Activated naive CD8-positive, alpha-beta T cell treated with anti-CD3 and anti-CD28 coated beads for 36 hours (primary cell): ENCODE data around the gene EXOC6. TPM values are rescaled to one million over a fixed set of nuclear protein-coding genes. Genes with fewer than 3 reads are reported as not detected.

ENCODE experiments used
- DNase-seq: peaks from one replicate; pipeline ENCODE4 v3.0.0; 2021
- H3K27ac Mint-ChIP-seq: one replicate; pipeline ENCODE4 v1.8.0; 2022; ENCODE audit warnings: mild to moderate bottlenecking, moderate library complexity, mixed read lengths
- H3K27me3 Mint-ChIP-seq: one replicate; pipeline ENCODE4 v1.8.0; 2022; ENCODE audit warnings: mild to moderate bottlenecking, mixed read lengths
- H3K36me3 Mint-ChIP-seq: one replicate; pipeline ENCODE4 v1.8.0; 2021; ENCODE audit warnings: mild to moderate bottlenecking, mixed read lengths
- H3K4me1 Mint-ChIP-seq: one replicate; pipeline ENCODE4 v1.8.0; 2021; ENCODE audit warnings: mixed read lengths
- H3K4me3 Mint-ChIP-seq: one replicate; pipeline ENCODE4 v1.8.0; 2022; ENCODE audit warnings: mild to moderate bottlenecking, moderate library complexity, mixed read lengths
- H3K9me3 Mint-ChIP-seq: one replicate; pipeline ENCODE4 v1.8.0; 2022; ENCODE audit warnings: mixed read lengths
- total RNA-seq, 2 experiments: library from RNA; stranded (reverse); gene quantifications; one replicate each; pipeline ENCODE4 v1.2.3, GENCODE V29; 2021

EXOC6 gene
- total RNA-seq, 2 experiments from 2014 or later = 11.9 to 12.4 TPM

GRCh38 chr10:93074147-93074596 is 225.9 kb downstream of the EXOC6 start:
- Mint-ChIP-seq H3K27ac (no peak overlapping the region), H3K36me3 (no peaks in the 10 kb centered on the region), H3K4me3 (peak overlapping the region; percentile 75), H3K4me1 (peaks cover 30% of the 10 kb centered on the region), H3K27me3 (peaks cover 93% of the 10 kb centered on the region), H3K9me3 (no peaks in the 10 kb centered on the region)
- DNase-seq = no peak

DNA sequence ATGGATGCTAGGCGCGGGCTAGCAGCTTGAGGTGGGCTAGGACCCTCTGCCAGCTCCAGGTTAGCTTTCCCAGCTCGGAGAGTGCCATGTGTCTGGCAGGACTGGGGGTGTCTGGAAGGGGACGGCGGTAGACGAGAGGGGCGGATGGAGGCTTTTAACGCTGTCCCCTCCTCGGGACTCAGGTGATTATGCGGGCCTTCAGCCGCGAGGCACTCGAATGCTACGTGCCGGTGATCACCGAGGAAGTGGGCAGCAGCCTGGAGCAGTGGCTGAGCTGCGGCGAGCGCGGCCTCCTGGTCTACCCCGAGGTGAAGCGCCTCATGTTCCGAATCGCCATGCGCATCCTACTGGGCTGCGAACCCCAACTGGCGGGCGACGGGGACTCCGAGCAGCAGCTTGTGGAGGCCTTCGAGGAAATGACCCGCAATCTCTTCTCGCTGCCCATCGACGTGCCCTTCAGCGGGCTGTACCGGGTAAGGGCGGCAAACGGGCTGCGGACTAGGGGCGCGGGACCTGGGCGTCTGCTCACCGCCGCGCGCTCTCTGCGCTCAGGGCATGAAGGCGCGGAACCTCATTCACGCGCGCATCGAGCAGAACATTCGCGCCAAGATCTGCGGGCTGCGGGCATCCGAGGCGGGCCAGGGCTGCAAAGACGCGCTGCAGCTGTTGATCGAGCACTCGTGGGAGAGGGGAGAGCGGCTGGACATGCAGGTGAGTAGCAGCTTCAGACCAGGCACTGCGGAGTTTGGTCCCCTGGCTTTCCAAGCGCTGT is 226.5 kb downstream of the EXOC6 start:
- Mint-ChIP-seq H3K4me1 (peaks cover 30% of the 10 kb centered on the region), H3K27me3 (peaks cover 95% of the 10 kb centered on the region), H3K27ac (no peak overlapping the region), H3K4me3 (peak overlapping the region; percentile 75), H3K9me3 (no peaks in the 10 kb centered on the region), H3K36me3 (no peaks in the 10 kb centered on the region)
- no peak for DNase-seq

DNA sequence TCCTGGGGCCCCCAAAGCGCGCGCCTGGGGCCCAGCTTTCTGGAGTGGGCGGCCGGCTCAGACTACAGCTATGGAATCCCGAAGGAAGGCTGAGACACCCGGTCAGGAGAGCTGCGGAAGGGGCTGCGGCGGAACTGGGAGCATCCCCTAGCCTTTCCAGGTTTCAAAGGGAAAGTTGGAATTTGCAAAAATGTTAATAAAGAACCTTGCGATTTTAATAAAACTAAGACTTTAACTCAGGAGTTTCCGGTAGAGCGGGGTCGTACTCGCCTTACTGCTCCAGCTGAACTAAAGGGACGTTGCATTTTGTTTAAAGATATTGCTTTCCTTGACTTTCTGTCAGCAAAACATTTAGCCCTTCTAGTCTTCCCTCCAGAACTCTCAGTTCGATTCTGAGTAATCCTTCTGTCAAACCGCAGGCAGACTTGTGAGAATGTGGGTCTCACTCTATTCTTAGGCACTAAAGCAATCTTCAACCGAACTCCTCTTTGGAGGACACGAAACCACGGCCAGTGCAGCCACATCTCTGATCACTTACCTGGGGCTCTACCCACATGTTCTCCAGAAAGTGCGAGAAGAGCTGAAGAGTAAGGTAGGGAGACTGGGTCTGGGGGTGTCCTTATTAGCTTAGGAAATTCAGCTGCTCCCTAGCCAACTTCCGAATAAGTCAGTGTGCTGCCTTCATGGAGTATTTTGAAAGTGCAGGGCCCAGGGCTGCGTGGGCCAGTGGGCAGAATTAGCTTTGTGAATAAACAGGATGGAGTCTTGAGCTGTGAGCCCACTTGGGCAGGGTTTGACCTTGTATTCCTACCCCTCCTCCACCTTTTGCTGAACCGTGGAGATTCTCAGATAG is 227.3 kb downstream of the EXOC6 start:
- H3K36me3 Mint-ChIP-seq = no peaks in the 10 kb centered on the region
- no peak for DNase-seq
- H3K27ac Mint-ChIP-seq = no peak overlapping the region

GRCh38 chr10:93076871-93077270 is 228.6 kb downstream of the EXOC6 start:
- Mint-ChIP-seq H3K27ac (no peak overlapping the region), H3K4me1 (peaks cover 31% of the 10 kb centered on the region), H3K9me3 (no peaks in the 10 kb centered on the region)

More for the DNA sequence above, 227.3 kb downstream of the EXOC6 start:
- H3K9me3 Mint-ChIP-seq = no peaks in the 10 kb centered on the region
- peaks cover 33% of the 10 kb centered on the region for H3K4me1 Mint-ChIP-seq
- H3K4me3 Mint-ChIP-seq = no peak overlapping the region
- peaks cover 93% of the 10 kb centered on the region for H3K27me3 Mint-ChIP-seq

DNA sequence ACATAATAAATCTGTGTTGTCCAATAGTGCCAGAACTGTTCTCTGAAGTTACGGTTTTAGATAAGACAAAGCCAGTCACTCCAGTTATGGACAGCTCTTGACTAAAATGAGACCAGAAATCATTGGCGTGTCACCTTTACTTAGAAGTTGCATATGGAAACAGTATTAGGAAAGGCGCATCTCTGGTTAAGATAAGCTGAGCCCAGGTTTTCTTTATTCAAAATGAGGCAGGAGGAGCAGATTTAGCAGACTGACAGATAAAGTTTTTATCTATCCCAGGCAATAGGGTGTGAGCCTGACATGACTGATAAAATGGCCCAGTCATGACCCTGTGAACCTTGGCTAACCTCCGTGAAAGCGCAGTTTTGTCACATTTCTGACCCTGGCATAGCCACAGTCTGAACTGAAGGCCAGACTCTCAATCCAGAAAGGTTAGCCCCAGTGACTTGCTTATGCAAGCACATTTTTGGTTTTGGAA is 229.6 kb downstream of the EXOC6 start:
- no peak overlapping the region for H3K4me3 Mint-ChIP-seq
- peaks cover 84% of the 10 kb centered on the region for H3K27me3 Mint-ChIP-seq
- DNase-seq = no peak
- no peaks in the 10 kb centered on the region for H3K36me3 Mint-ChIP-seq
- no peak overlapping the region for H3K27ac Mint-ChIP-seq
- H3K4me1 Mint-ChIP-seq = peaks cover 23% of the 10 kb centered on the region
- no peaks in the 10 kb centered on the region for H3K9me3 Mint-ChIP-seq

More at GRCh38 chr10:93076871-93077270, 228.6 kb downstream of the EXOC6 start:
- no peaks in the 10 kb centered on the region for H3K36me3 Mint-ChIP-seq
- no peak overlapping the region for H3K4me3 Mint-ChIP-seq
- peaks cover 93% of the 10 kb centered on the region for H3K27me3 Mint-ChIP-seq
- DNase-seq = no peak

DNA sequence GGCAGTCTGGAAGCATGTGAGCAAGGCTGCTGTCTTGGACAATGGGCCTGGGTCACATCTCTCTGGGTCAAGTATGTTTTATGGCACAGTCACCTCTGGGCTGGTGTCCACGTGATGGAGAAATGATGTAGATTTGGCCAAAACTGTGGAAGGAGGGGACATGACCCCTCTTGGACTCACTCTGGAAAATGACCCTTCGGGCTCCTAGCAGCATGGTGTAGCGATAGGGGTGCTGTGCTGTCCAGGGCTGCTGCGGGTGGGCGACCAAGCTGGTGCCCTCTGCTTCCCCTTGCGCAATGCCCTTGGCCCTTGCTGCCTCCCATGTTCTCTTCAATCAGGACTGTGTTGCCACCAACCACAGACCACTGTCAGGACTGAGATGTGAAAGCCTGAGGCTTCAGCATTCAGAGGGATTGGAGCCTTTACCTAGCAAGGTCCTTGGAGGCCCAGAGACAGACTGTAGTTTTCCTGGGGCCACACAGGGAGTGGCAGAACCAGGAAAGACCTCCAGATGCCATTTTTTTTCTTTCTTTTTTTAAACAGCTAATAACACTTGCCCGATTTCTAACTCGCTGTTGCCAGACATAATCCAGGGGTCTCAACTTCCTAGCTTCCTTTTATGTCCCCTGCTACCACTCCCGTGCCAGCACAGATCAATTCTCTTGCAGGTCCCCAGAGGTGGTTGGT is 231.5 kb downstream of the EXOC6 start:
- DNase-seq = no peak
- peaks cover 14% of the 10 kb centered on the region for H3K4me1 Mint-ChIP-seq
- H3K9me3 Mint-ChIP-seq = no peaks in the 10 kb centered on the region
- peaks cover 66% of the 10 kb centered on the region for H3K27me3 Mint-ChIP-seq
- H3K27ac Mint-ChIP-seq = no peak overlapping the region
- no peak overlapping the region for H3K4me3 Mint-ChIP-seq
- no peaks in the 10 kb centered on the region for H3K36me3 Mint-ChIP-seq

GRCh38 chr10:93080350-93081046 is 232.2 kb downstream of the EXOC6 start:
- H3K4me1 Mint-ChIP-seq = peaks cover 8% of the 10 kb centered on the region
- no peak overlapping the region for H3K27ac Mint-ChIP-seq
- H3K36me3 Mint-ChIP-seq = no peaks in the 10 kb centered on the region
- no peak for DNase-seq
- no peak overlapping the region for H3K4me3 Mint-ChIP-seq
- no peaks in the 10 kb centered on the region for H3K9me3 Mint-ChIP-seq
- H3K27me3 Mint-ChIP-seq = peaks cover 59% of the 10 kb centered on the region

GRCh38 chr10:93081318-93081717 is 233.0 kb downstream of the EXOC6 start:
- no peaks in the 10 kb centered on the region for H3K9me3 Mint-ChIP-seq
- H3K36me3 Mint-ChIP-seq = no peaks in the 10 kb centered on the region
- peaks cover 51% of the 10 kb centered on the region for H3K27me3 Mint-ChIP-seq
- DNase-seq = no peak
- no peak overlapping the region for H3K27ac Mint-ChIP-seq
- peaks cover 3% of the 10 kb centered on the region for H3K4me1 Mint-ChIP-seq
- H3K4me3 Mint-ChIP-seq = no peak overlapping the region

DNA sequence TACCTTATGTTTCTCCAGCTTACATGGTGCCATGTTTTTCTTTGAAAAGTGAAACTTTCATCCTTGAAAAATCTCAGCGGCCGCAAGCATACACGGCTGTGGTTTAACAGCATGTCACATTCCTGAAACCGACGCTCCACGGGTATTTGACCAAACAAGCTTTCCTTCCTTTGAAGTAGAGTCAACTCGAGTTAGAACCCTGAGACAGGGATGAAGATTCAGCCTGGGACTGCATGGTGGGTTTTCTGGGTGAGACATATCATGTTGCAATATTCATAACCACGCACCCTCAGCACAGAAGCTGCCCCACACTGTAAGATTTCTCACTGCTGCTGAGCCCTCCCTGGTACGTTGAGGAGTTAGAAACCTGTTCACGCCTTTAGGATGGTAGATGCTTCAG is 233.5 kb downstream of the EXOC6 start:
- Mint-ChIP-seq H3K27me3 (peaks cover 45% of the 10 kb centered on the region), H3K4me3 (no peak overlapping the region), H3K9me3 (no peaks in the 10 kb centered on the region), H3K27ac (no peak overlapping the region), H3K4me1 (peaks cover 3% of the 10 kb centered on the region), H3K36me3 (no peaks in the 10 kb centered on the region)
- DNase-seq = no peak

- no peak overlapping the region for H3K27ac Mint-ChIP-seq
- no peaks in the 10 kb centered on the region for H3K9me3 Mint-ChIP-seq
- no peaks in the 10 kb centered on the region for H3K36me3 Mint-ChIP-seq
- no peak for DNase-seq
- H3K4me3 Mint-ChIP-seq = no peak overlapping the region
- H3K27me3 Mint-ChIP-seq = peaks cover 32% of the 10 kb centered on the region
- peaks cover 3% of the 10 kb centered on the region for H3K4me1 Mint-ChIP-seq
Observed at GRCh38 chr10:93083743-93084539, 235.6 kb downstream of the EXOC6 start.

- Mint-ChIP-seq H3K9me3 (no peaks in the 10 kb centered on the region), H3K27me3 (peaks cover 23% of the 10 kb centered on the region), H3K27ac (no peak overlapping the region), H3K4me1 (no peaks in the 10 kb centered on the region), H3K4me3 (no peak overlapping the region), H3K36me3 (no peaks in the 10 kb centered on the region)
- no peak for DNase-seq
Observed at GRCh38 chr10:93085272-93085859, 237.0 kb downstream of the EXOC6 start.

DNA sequence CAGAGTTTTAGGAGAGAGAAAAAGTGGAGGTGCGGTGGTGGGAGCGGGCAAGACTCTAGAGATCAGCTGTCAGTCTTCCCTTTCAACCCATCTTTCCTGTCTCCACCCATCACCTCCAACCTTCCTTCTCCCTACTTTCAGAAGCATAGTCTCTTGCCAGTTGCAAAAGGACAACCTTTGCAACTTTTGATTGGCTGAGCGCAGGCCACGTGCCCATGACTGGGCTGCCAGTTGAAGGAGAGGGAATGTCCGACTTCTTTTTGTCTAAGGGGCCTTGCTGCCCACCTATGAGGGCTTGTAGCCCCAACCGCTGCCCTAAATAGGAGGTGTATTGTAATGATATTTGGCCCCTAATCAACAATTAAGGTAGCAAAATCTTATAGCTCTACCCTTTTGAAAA is 238.0 kb downstream of the EXOC6 start:
- H3K27me3 Mint-ChIP-seq = peaks cover 22% of the 10 kb centered on the region
- DNase-seq = no peak
- H3K9me3 Mint-ChIP-seq = no peaks in the 10 kb centered on the region
- H3K4me3 Mint-ChIP-seq = no peak overlapping the region
- H3K27ac Mint-ChIP-seq = no peak overlapping the region
- H3K36me3 Mint-ChIP-seq = no peaks in the 10 kb centered on the region
- H3K4me1 Mint-ChIP-seq = no peaks in the 10 kb centered on the region

- H3K9me3 Mint-ChIP-seq = no peaks in the 10 kb centered on the region
- no peaks in the 10 kb centered on the region for H3K4me1 Mint-ChIP-seq
- no peak for DNase-seq
- no peak overlapping the region for H3K27ac Mint-ChIP-seq
- H3K36me3 Mint-ChIP-seq = no peaks in the 10 kb centered on the region
- H3K27me3 Mint-ChIP-seq = peaks cover 15% of the 10 kb centered on the region
- H3K4me3 Mint-ChIP-seq = no peak overlapping the region
Observed at GRCh38 chr10:93087846-93088245, 239.5 kb downstream of the EXOC6 start.
